Vagina (tissue), 2 donors: ENCODE data around the gene PPP2R5D. TPM values are rescaled to one million over a fixed set of nuclear protein-coding genes. Genes with fewer than 3 reads are reported as not detected.
"Not testable (repeated sequence)": the region's sequence is repeated elsewhere in the genome, so short reads cannot be mapped to it uniquely, and the experiment has no call there.

ENCODE experiments used
- DNase-seq, 2 donors: peaks; one replicate each; pipeline ENCODE4 v3.0.0-alpha.2; 2017; ENCODE audit errors: extremely low spot score in 2 of 2
- H3K27ac ChIP-seq: fragments of 200-600 bp; sonication (generic); one replicate; pipeline ENCODE4 v1.5.1; 2019
- H3K27me3 ChIP-seq: fragments of 200-600 bp; sonication (generic); one replicate; pipeline ENCODE4 v1.5.1; 2019
- H3K36me3 ChIP-seq, 2 donors: fragments of 200-600 bp; sonication (generic); one replicate each; pipeline ENCODE4 v1.5.1; 2017 to 2019
- H3K4me1 ChIP-seq: fragments of 200-600 bp; sonication (generic); one replicate; pipeline ENCODE4 v1.5.1; 2019
- H3K4me3 ChIP-seq, 2 donors: fragments of 200-600 bp; sonication (generic); 1 replicate in 1 of 2; 2 replicates in 1 of 2; pipeline ENCODE4 v1.5.1; 2016 to 2019
- H3K9me3 ChIP-seq: fragments of 200-600 bp; sonication (generic); one replicate; pipeline ENCODE4 v1.5.1; 2019
- POLR2A ChIP-seq, 2 donors: fragments of 450-650 bp; IDR thresholded peaks; one replicate each; pipeline ENCODE4 v1.6.1; 2017; ENCODE audit warnings: antibody characterized with exemption in 2 of 2, mild to moderate bottlenecking in 2 of 2, moderate library complexity in 2 of 2
- POLR2AphosphoS5 ChIP-seq, 2 donors: sonication (generic); formaldehyde crosslinking; IDR thresholded peaks; one replicate each; pipeline ENCODE4 v1.9.0; 2017; ENCODE audit warnings: antibody characterized with exemption in 2 of 2, mild to moderate bottlenecking in 2 of 2, low read depth in 1 of 2; ENCODE audit not compliant: insufficient read depth in 1 of 2
- intact Hi-C: fragments of 100-400 bp; cut with DNase I; formaldehyde crosslinking; loops from one replicate; pipeline ENCODE4 v1.15.1; 2023
- total RNA-seq: library from RNA; depleted of rRNA; stranded (reverse); fragments of >200 nt; gene quantifications from one replicate; pipeline ENCODE4 v1.2.3, GENCODE V29; 2016
- TF ChIP-seq, protein P1 (sequence below), 3 experiments: fragments of 450-650 bp in 2 of 3; fragments of 200-600 bp in 1 of 3; sonication (generic) in 1 of 3; IDR thresholded peaks; one replicate each; pipeline ENCODE4 v1.5.1; 2017 to 2019; ENCODE audit warnings: antibody characterized with exemption in 3 of 3, mild to moderate bottlenecking in 2 of 3, moderate library complexity in 2 of 3

Gene PPP2R5D
- total RNA-seq, 1 donor from 2014 or later = 26.3 TPM

DNA sequence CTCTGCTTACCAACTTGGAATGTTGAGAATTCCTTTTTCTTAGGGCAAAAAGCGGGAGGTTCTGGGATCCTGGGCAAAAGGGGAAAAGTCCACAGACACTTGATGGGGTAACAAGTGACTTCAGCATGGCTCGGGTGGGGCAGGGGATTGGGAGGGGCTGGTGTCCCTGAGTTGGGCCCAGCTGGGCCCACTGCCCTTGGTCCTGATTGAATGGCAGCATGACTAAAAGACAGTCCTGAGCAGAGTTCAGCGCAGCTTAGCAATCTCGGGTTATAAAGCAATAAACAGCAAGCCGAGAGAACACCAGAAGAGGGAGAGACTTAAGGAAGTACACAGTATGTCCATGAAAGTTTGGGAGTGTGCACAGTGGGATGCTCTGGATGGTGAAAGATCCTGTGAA, 5.6 kb downstream of the PPP2R5D start:
- H3K4me3 ChIP-seq = no peak overlapping the region
- peaks cover 0 to 13% of the 10 kb centered on the region in 2 donors for H3K36me3 ChIP-seq
- H3K27me3 ChIP-seq = no peaks in the 10 kb centered on the region
- TF ChIP-seq POLR2AphosphoS5 (IDR thresholded peaks at IDR 0.05; ENCODE audit: insufficient read depth in 1 of 2, low read depth in 1 of 2) (no peak), POLR2A (IDR thresholded peaks at IDR 0.05) (no peak)
- TF ChIP-seq, protein P1, sequence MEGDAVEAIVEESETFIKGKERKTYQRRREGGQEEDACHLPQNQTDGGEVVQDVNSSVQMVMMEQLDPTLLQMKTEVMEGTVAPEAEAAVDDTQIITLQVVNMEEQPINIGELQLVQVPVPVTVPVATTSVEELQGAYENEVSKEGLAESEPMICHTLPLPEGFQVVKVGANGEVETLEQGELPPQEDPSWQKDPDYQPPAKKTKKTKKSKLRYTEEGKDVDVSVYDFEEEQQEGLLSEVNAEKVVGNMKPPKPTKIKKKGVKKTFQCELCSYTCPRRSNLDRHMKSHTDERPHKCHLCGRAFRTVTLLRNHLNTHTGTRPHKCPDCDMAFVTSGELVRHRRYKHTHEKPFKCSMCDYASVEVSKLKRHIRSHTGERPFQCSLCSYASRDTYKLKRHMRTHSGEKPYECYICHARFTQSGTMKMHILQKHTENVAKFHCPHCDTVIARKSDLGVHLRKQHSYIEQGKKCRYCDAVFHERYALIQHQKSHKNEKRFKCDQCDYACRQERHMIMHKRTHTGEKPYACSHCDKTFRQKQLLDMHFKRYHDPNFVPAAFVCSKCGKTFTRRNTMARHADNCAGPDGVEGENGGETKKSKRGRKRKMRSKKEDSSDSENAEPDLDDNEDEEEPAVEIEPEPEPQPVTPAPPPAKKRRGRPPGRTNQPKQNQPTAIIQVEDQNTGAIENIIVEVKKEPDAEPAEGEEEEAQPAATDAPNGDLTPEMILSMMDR (IDR thresholded peaks at IDR 0.05) = no peak
- no peak overlapping the region for H3K27ac ChIP-seq
- H3K9me3 ChIP-seq = no peaks in the 10 kb centered on the region
- intact Hi-C loops = loop anchor here (5.0 kb wide), 1 partner anchor 62 kb away; the partner anchor contains the start of gene CUL7
- no peak for DNase-seq
- peaks cover 44% of the 10 kb centered on the region for H3K4me1 ChIP-seq

DNA sequence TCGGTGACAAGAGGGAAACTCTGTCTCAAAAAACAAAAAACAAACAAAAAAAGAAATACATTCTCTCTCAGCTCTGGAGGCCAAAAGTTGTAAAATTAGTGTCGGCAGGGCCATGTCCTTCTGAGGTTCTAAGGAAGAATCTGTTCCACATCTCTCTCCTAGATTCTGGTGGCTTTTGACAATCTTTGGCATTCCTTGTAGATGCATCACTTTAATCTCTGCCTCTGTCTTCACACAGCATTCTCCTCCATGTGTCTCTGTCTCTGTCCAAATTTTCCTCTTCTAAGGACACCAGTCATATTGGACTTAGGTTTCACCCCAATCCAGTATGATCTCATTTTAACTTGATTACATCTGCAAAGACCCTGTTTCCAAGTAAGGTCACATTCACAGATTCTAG, 9.1 kb downstream of the PPP2R5D start:
- no peak for DNase-seq
- intact Hi-C loops = no loop called here
- Histone ChIP-seq H3K36me3 (peaks cover 0 to 13% of the 10 kb centered on the region in 2 donors), H3K27me3 (no peaks in the 10 kb centered on the region), H3K4me3 (no peak overlapping the region), H3K9me3 (no peaks in the 10 kb centered on the region), H3K27ac (no peak overlapping the region), H3K4me1 (peaks cover 9% of the 10 kb centered on the region)
- TF ChIP-seq POLR2AphosphoS5 (IDR thresholded peaks at IDR 0.05; ENCODE audit: insufficient read depth in 1 of 2, low read depth in 1 of 2) (no peak), POLR2A (IDR thresholded peaks at IDR 0.05) (no peak)
- TF ChIP-seq, protein P1 (IDR thresholded peaks at IDR 0.05) = no peak

DNA sequence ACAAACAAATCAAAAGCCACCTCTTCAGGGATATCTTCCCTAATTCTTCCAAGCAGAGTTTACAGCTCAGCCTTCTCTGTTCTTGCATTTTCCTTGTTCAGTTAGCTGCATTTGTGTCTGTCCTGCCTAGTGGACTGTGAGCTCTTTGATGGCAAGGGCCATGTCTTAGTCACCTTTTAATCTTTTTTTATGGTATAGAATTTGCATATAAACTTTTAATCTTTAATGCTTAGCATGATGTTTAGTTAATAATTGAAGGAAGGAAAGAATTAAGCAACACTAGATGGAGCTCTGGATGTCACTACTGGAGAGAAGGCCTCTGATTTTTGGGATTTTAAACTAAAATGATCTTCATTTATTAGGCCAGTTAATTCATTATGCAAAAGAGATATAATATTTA, 12.1 kb downstream of the PPP2R5D start:
- no peak overlapping the region for H3K27ac ChIP-seq
- no peaks in the 10 kb centered on the region for H3K36me3 ChIP-seq
- no peaks in the 10 kb centered on the region for H3K4me1 ChIP-seq
- intact Hi-C loops = no loop called here
- H3K4me3 ChIP-seq = no peak overlapping the region
- DNase-seq = no peak
- TF ChIP-seq, protein P1 (IDR thresholded peaks at IDR 0.05) = no peak
- TF ChIP-seq POLR2AphosphoS5 (IDR thresholded peaks at IDR 0.05; ENCODE audit: insufficient read depth in 1 of 2, low read depth in 1 of 2) = no peak
- no peak for TF ChIP-seq POLR2A (IDR thresholded peaks at IDR 0.05)
- H3K27me3 ChIP-seq = no peaks in the 10 kb centered on the region
- H3K9me3 ChIP-seq = no peaks in the 10 kb centered on the region

GRCh38 chr6:42998205-42998604, 13.8 kb downstream of the PPP2R5D start:
- H3K4me1 ChIP-seq, H3K9me3 ChIP-seq, H3K36me3 ChIP-seq, H3K4me3 ChIP-seq, intact Hi-C loops, H3K27ac ChIP-seq, H3K27me3 ChIP-seq, DNase-seq: not testable (repeated sequence)

GRCh38 chr6:43001843-43002242, 17.5 kb downstream of the PPP2R5D start:
- H3K27ac ChIP-seq = no peak overlapping the region
- TF ChIP-seq, protein P1 (IDR thresholded peaks at IDR 0.05) = no peak
- TF ChIP-seq POLR2A (IDR thresholded peaks at IDR 0.05) (no peak), POLR2AphosphoS5 (IDR thresholded peaks at IDR 0.05; ENCODE audit: insufficient read depth in 1 of 2, low read depth in 1 of 2) (no peak)
- peaks cover 0 to 3% of the 10 kb centered on the region in 2 donors for H3K36me3 ChIP-seq
- H3K4me3 ChIP-seq = no peak overlapping the region
- intact Hi-C loops = no loop called here
- no peak for DNase-seq
- no peaks in the 10 kb centered on the region for H3K27me3 ChIP-seq
- H3K9me3 ChIP-seq = no peaks in the 10 kb centered on the region
- no peaks in the 10 kb centered on the region for H3K4me1 ChIP-seq
